DND-41 (cell line): ENCODE results near the gene MAFB.

ENCODE experiments used
- EZH2 ChIP-seq: IDR thresholded peaks from 3 replicates; pipeline ENCODE4 v1.6.1; 2012; ENCODE audit warnings: borderline replicate concordance, low read depth, mild to moderate bottlenecking, moderate library complexity, low read length, inconsistent platforms; ENCODE audit not compliant: severe bottlenecking
- TF ChIP-seq, protein P1 (sequence below): IDR thresholded peaks from 2 replicates; pipeline ENCODE4 v1.5.1; 2012; ENCODE audit warnings: borderline replicate concordance, low read length, moderate library complexity, mild to moderate bottlenecking; ENCODE audit not compliant: poor library complexity, severe bottlenecking; ENCODE audit errors: extremely low read depth

GRCh38 chr20:40635971-40636370 is 53.1 kb downstream of the MAFB start:
- TF ChIP-seq, protein P1, sequence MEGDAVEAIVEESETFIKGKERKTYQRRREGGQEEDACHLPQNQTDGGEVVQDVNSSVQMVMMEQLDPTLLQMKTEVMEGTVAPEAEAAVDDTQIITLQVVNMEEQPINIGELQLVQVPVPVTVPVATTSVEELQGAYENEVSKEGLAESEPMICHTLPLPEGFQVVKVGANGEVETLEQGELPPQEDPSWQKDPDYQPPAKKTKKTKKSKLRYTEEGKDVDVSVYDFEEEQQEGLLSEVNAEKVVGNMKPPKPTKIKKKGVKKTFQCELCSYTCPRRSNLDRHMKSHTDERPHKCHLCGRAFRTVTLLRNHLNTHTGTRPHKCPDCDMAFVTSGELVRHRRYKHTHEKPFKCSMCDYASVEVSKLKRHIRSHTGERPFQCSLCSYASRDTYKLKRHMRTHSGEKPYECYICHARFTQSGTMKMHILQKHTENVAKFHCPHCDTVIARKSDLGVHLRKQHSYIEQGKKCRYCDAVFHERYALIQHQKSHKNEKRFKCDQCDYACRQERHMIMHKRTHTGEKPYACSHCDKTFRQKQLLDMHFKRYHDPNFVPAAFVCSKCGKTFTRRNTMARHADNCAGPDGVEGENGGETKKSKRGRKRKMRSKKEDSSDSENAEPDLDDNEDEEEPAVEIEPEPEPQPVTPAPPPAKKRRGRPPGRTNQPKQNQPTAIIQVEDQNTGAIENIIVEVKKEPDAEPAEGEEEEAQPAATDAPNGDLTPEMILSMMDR: no peak
- no peak for TF ChIP-seq EZH2
